Ishikawa (cell line): ENCODE data around the gene NTM.

ENCODE experiments used
- CEBPB ChIP-seq: IDR thresholded peaks from 2 replicates; pipeline ENCODE4 v1.6.1; 2012
- CREB1 ChIP-seq: IDR thresholded peaks from 2 replicates; pipeline ENCODE4 v1.6.1; 2012; ENCODE audit warnings: low read depth
- EGR1 ChIP-seq: IDR thresholded peaks from 2 replicates; pipeline ENCODE4 v1.6.1; 2012
- EP300 ChIP-seq: IDR thresholded peaks from 2 replicates; pipeline ENCODE4 v1.6.1; 2012; ENCODE audit warnings: borderline replicate concordance
- FOXM1 ChIP-seq: IDR thresholded peaks from 2 replicates; pipeline ENCODE4 v1.6.1; 2012; ENCODE audit warnings: low read depth, borderline replicate concordance
- NFIC ChIP-seq: IDR thresholded peaks from 2 replicates; pipeline ENCODE4 v1.6.1; 2012
- RAD21 ChIP-seq: IDR thresholded peaks from 2 replicates; pipeline ENCODE4 v1.6.1; 2012; ENCODE audit warnings: low read depth
- TAF1 ChIP-seq: IDR thresholded peaks from 2 replicates; pipeline ENCODE4 v1.6.1; 2012; ENCODE audit warnings: low read depth, mild to moderate bottlenecking
- TCF12 ChIP-seq: IDR thresholded peaks from 2 replicates; pipeline ENCODE4 v1.6.1; 2012; ENCODE audit warnings: low read depth
- TEAD4 ChIP-seq: IDR thresholded peaks from 2 replicates; pipeline ENCODE4 v1.6.1; 2012
- YY1 ChIP-seq: IDR thresholded peaks from 2 replicates; pipeline ENCODE4 v1.6.1; 2012; ENCODE audit warnings: low read depth
- ZBTB7A ChIP-seq: IDR thresholded peaks from 2 replicates; pipeline ENCODE4 v1.6.1; 2012; ENCODE audit warnings: low read depth
- TF ChIP-seq, protein P1 (sequence below): IDR thresholded peaks from 2 replicates; pipeline ENCODE4 v1.6.1; 2012
- TF ChIP-seq, protein P2 (sequence below): IDR thresholded peaks from 2 replicates; pipeline ENCODE4 v1.6.1; 2012; ENCODE audit warnings: low read depth, mild to moderate bottlenecking
- TF ChIP-seq, protein P3 (sequence below): IDR thresholded peaks from 2 replicates; pipeline ENCODE4 v1.6.1; 2012

Gene NTM

GRCh38 chr11:132237781-132238180 lies 867.4 kb downstream of the NTM start:
- no peak for TF ChIP-seq RAD21

DNA sequence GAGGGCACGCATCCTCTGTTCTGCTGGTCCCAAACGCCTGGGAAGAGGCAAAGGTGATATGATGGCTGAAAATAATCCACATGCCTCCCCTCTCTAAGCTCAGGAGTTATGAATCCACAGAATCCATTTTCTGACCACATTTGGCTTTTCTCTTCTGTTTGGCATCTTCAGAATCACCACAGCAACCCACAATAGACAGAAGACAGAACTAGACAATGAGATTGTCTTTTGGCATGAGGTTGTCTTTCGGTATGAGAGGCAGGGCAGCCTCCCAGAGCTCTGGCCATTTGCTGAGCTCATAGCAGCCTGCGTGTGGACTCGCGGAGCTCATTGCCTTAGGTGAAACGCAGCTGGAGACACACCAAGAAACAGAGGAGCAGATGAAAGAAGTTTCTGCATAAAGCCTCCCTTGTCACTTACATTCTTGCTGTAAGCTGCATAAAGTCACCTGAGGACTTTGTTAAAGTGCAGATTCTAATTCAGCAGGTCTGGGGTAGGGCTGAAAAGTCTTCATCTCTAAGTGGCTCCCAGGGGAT lies 868.0 kb downstream of the NTM start:
- TF ChIP-seq, protein P1, sequence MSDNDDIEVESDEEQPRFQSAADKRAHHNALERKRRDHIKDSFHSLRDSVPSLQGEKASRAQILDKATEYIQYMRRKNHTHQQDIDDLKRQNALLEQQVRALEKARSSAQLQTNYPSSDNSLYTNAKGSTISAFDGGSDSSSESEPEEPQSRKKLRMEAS: no peak
- TF ChIP-seq FOXM1 (no peak), NFIC (no peak), CREB1 (no peak), TCF12 (no peak), CEBPB (no peak), TAF1 (no peak), EGR1 (no peak), TEAD4 (no peak), ZBTB7A (no peak), YY1 (no peak), RAD21 (no peak), EP300 (no peak)
- TF ChIP-seq, protein P2, sequence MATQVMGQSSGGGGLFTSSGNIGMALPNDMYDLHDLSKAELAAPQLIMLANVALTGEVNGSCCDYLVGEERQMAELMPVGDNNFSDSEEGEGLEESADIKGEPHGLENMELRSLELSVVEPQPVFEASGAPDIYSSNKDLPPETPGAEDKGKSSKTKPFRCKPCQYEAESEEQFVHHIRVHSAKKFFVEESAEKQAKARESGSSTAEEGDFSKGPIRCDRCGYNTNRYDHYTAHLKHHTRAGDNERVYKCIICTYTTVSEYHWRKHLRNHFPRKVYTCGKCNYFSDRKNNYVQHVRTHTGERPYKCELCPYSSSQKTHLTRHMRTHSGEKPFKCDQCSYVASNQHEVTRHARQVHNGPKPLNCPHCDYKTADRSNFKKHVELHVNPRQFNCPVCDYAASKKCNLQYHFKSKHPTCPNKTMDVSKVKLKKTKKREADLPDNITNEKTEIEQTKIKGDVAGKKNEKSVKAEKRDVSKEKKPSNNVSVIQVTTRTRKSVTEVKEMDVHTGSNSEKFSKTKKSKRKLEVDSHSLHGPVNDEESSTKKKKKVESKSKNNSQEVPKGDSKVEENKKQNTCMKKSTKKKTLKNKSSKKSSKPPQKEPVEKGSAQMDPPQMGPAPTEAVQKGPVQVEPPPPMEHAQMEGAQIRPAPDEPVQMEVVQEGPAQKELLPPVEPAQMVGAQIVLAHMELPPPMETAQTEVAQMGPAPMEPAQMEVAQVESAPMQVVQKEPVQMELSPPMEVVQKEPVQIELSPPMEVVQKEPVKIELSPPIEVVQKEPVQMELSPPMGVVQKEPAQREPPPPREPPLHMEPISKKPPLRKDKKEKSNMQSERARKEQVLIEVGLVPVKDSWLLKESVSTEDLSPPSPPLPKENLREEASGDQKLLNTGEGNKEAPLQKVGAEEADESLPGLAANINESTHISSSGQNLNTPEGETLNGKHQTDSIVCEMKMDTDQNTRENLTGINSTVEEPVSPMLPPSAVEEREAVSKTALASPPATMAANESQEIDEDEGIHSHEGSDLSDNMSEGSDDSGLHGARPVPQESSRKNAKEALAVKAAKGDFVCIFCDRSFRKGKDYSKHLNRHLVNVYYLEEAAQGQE: no peak
- TF ChIP-seq, protein P3, sequence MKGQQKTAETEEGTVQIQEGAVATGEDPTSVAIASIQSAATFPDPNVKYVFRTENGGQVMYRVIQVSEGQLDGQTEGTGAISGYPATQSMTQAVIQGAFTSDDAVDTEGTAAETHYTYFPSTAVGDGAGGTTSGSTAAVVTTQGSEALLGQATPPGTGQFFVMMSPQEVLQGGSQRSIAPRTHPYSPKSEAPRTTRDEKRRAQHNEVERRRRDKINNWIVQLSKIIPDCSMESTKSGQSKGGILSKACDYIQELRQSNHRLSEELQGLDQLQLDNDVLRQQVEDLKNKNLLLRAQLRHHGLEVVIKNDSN: no peak

DNA sequence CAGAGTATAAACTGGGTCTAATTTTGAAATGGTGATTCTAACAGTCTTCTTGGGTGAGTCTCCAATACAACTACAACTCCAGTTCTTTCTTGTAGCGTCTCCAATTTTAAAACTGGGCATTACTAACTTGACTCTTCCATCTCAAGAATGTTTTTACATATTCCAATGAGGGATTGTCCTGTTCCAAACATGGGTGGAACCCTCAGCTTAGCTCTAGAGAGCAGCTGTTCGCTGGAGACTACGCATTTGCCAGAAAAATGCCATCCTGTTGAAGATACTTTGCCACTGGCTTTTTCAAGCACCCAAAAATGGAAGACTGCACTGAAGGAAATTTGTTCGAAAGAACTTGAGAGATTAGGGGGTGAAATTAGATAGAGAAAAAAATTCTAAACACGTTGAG lies 870.0 kb downstream of the NTM start:
- TF ChIP-seq TCF12 (no peak), FOXM1 (no peak), EP300 (no peak), YY1 (no peak), CREB1 (no peak)

DNA sequence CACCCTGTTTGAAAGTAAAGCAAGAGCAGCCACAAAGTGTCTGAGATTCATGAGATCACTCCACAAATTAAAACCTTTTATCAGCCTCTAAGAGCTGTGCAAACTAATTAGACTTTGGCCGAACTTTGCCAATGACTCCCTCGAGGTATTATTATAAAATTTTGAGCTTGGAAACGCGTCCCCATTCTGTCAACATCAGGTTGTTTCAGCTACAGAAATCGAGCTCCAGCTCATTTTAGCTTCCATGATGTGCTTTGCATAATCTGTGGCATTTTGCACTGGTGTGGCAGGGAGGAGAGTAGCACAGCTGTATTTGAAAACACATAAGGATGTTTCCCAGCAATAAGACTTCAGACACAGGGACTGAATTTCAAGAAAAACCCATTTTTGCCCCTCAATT lies 872.2 kb downstream of the NTM start:
- TF ChIP-seq, protein P1: no peak
- TF ChIP-seq CEBPB: no peak
- TF ChIP-seq TEAD4: no peak
- TF ChIP-seq TAF1: no peak
- TF ChIP-seq YY1: no peak
- TF ChIP-seq EP300: no peak
- no peak for TF ChIP-seq TCF12
- TF ChIP-seq, protein P3: no peak
- TF ChIP-seq, protein P2: no peak
- TF ChIP-seq ZBTB7A: no peak
- TF ChIP-seq FOXM1: no peak
- no peak for TF ChIP-seq RAD21
- TF ChIP-seq NFIC: no peak
- TF ChIP-seq CREB1: no peak
- TF ChIP-seq EGR1: no peak

- TF ChIP-seq EP300 (no peak), TAF1 (no peak), TCF12 (no peak), CREB1 (no peak), TEAD4 (no peak), YY1 (no peak), ZBTB7A (no peak), NFIC (no peak), FOXM1 (no peak)
Measured at GRCh38 chr11:132244846-132245245, 874.4 kb downstream of the NTM start.

GRCh38 chr11:132245403-132246385 lies 875.3 kb downstream of the NTM start:
- TF ChIP-seq, protein P3: no peak
- TF ChIP-seq TEAD4: no peak
- no peak for TF ChIP-seq CEBPB
- TF ChIP-seq, protein P1: no peak
- TF ChIP-seq YY1: no peak
- no peak for TF ChIP-seq CREB1
- no peak for TF ChIP-seq TAF1
